HG03354 (cell line): Measurements from ENCODE around the gene RPS21.

ENCODE experiments used
- ATAC-seq: cut with Tn5 transposase; IDR thresholded peaks from one replicate; pipeline ENCODE4 v1.9.1; 2021; ENCODE audit warnings: mild to moderate bottlenecking; ENCODE audit not compliant: unreplicated experiment, poor library complexity, severe bottlenecking

RPS21 gene

GRCh38 chr20:62392621-62393334 is 5.9 kb downstream of the RPS21 start:
- ATAC-seq = no peak

GRCh38 chr20:62393335-62393665 is 6.4 kb downstream of the RPS21 start:
- no peak for ATAC-seq

- no peak for ATAC-seq
Observed at GRCh38 chr20:62393830-62394229, 6.9 kb downstream of the RPS21 start.

GRCh38 chr20:62394248-62395245 is 7.6 kb downstream of the RPS21 start:
- ATAC-seq = no peak

GRCh38 chr20:62395311-62396242 is 8.7 kb downstream of the RPS21 start:
- no peak for ATAC-seq

- ATAC-seq = no peak
Observed at GRCh38 chr20:62396367-62397239, 9.7 kb downstream of the RPS21 start.

- ATAC-seq = no peak
Observed at GRCh38 chr20:62398120-62398821, 11.4 kb downstream of the RPS21 start.

- no peak for ATAC-seq
Observed at GRCh38 chr20:62400021-62400420, 13.1 kb downstream of the RPS21 start.

- ATAC-seq = no peak
Observed at GRCh38 chr20:62400541-62400940, 13.6 kb downstream of the RPS21 start.

- no peak for ATAC-seq
Observed at GRCh38 chr20:62401331-62401779, 14.5 kb downstream of the RPS21 start.

GRCh38 chr20:62402456-62403150 is 15.7 kb downstream of the RPS21 start:
- ATAC-seq = no peak

GRCh38 chr20:62403331-62403730 is 16.4 kb downstream of the RPS21 start:
- no peak for ATAC-seq

GRCh38 chr20:62404112-62404665 is 17.3 kb downstream of the RPS21 start:
- ATAC-seq = no peak

GRCh38 chr20:62404761-62405107 is 17.8 kb downstream of the RPS21 start:
- no peak for ATAC-seq

GRCh38 chr20:62405108-62405980 is 18.4 kb downstream of the RPS21 start:
- no peak for ATAC-seq

- ATAC-seq = no peak
Observed at GRCh38 chr20:62405981-62406513, 19.1 kb downstream of the RPS21 start.
